HG02798 (cell line): ENCODE measurements around the gene B4GALT5.

Experiments used
- ATAC-seq: cut with Tn5 transposase; IDR thresholded peaks from one replicate; pipeline ENCODE4 v1.9.1; 2021; ENCODE audit warnings: mild to moderate bottlenecking; ENCODE audit not compliant: unreplicated experiment, poor library complexity

Gene B4GALT5

DNA sequence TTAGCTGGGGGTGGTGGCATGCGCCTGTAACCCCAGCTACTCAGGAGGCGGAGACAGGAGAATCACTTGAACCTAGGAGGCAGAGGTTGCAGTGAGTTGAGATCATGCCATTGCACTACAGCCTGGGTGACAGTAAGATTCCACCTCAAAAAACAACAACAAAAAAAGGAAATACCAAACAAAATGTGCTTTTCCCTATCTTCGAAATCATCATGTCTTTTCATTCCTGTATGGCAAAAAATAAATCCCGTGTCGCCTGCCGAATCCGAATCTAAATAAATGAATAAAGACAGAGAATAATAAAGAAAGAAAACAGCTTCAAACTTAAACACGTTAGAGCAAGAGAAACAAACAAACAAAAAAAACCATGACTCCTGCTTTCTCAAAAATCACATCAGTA, 11.8 kb downstream of the B4GALT5 start:
- ATAC-seq: no peak

DNA sequence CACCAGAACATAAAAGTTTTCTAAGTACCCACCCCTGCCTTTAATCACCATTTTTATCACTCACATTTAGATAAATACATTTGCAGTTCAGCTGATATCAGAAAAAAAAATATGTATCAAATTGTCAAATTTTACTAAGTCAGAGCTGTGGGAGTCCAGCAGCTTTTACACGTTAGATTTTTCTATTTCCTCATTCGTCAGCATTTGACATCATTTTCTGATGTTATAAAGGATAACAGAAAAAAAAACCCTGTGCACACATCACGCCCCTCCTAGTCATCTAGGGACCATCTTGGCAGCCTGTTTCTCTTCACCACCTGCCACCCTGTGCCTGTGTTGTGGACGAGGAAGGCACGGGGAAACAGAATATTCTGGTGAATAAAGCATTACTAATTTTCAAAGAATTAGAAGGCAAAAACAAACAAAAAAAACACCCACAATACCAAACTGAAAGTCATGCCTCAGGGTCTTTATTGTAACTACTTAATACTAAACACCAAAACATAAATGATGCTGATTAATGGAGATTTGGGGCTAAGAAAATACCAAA, 12.4 kb downstream of the B4GALT5 start:
- ATAC-seq: no peak

DNA sequence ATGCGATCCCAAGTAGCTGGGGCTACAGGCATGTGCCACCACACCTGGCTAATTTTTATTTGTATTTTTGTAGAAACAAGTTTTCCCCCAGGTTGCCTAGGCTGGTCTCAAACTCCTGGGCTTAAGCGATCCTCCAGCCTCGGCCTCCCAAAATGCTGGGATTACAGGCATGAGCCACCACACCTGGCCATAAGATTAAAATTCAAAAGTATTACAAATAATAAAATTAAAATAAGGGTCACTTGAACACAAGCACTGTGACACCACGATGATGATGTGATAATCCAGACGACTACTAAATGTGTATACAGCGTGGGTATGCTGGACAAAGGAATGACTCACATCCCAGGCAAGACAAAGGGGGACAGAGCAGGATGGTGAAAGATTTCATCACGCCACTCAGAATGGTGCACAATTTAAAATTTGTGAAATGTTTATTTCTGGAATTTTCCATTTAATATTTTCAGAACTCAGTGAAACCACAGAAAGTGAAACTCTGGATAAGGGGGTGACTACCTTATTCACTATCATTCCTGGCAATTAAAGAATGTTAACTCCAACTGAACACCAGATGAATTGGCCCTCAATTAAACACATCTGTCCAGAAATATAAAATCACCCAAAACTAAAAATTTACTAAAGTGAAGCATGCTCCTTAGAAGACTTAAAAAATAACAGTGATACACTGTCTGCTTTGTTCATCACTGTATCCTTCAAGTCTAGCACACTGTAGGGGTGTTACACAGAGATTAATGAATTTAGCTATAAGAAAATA, 13.1 kb downstream of the B4GALT5 start:
- ATAC-seq: no peak

DNA sequence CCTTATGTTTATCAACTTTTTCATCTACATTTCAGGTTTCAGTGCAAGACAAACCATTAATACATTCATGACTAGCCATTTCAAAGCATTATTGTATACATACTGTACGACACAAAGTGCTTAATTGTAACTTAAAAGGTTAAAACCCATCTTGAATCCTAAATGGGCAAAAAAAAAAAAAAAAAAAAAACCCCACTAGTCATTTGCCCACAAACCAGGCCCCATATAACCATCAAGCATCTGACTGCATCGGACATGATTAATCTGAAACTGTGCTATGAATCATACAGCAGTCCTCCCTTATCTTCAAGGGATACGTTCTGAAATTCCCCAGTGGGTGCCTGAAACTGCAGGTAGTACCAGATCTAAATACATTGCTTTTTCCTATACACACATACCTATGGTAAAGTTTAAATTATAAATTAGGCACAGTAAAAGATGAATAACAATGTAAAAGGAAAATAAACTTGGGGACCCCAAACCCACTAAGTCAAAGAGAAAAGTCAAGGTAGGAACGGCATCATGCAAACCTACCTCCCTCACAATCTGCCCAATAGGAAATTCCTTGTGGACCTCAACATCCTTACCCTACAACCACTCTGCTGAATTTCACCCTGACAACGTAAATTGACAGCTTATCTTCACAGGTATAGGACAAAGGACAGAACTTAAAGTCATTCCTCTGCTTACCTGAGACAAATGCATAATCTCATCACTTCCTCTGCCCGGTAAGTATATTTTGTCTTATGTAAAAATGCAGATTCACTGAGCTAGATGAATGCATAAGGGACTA, 14.3 kb downstream of the B4GALT5 start:
- peak; percentile 82 for ATAC-seq

DNA sequence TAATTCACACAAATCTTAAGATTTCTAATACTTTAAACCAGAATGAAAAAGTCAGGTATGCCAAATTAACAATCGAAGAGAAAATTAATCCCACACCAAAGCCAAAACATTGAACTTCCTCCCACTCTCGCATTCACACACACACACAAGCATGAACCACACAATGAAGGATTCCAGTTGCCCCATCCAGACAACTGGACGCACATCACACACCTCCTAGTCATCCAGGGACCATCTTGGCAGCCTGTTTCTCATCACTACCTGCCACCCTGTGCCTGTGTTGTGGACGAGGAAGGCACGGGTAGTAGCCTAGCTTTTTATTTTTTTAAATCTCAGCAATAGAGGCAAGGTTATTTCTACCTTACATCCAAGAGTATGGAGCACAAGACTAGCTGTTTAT, 15.2 kb downstream of the B4GALT5 start:
- no peak for ATAC-seq

- ATAC-seq: no peak
Measured at GRCh38 chr20:49697071-49697470, 16.6 kb downstream of the B4GALT5 start.

DNA sequence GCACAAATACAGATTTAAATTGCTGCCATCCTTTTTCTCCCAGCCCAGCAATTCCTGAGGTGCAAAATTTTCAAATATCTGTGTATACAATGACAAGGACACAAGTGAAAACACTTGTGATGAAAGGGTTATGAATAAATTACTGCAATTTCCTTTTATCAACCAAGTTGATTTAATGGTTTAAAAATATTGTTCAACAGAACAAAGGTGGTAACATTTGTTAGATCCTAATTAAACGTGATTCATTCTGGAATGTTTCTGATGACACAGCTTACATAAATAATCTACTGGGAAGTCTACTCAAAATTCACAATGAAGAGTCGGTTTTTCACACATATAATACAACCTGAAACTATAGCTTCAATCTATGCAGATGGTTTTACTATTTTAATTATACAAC, 17.1 kb downstream of the B4GALT5 start:
- no peak for ATAC-seq

- no peak for ATAC-seq
Measured at GRCh38 chr20:49695830-49696229, 17.8 kb downstream of the B4GALT5 start.

DNA sequence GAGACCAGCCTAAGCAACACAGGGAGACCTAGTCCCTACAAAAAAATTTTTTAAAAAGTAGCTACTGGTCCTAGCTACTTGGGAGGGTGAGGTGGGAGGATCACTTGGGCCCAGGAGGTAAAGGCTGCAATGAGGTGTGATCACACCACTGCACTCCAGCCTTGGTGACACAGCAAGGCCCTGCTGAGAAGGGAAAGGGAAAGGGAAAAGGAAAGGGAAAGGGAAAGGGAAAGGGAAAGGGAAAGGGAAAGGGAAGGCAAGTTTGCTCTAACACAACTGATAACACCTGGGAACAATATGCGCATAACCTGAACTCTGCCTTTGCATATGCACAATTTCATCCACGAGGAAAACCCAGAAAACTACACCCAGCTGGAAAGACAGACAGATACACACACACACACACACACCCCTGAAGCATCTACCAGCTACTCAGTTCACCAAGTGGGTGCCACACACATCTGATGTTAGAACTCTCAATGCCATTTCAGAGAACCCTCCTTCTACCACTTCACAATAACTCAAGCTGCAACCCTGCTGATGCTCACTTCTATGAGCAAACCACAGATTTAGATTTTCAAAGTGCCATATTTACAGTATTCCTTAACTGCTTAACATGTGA, 19.1 kb downstream of the B4GALT5 start:
- no peak for ATAC-seq

DNA sequence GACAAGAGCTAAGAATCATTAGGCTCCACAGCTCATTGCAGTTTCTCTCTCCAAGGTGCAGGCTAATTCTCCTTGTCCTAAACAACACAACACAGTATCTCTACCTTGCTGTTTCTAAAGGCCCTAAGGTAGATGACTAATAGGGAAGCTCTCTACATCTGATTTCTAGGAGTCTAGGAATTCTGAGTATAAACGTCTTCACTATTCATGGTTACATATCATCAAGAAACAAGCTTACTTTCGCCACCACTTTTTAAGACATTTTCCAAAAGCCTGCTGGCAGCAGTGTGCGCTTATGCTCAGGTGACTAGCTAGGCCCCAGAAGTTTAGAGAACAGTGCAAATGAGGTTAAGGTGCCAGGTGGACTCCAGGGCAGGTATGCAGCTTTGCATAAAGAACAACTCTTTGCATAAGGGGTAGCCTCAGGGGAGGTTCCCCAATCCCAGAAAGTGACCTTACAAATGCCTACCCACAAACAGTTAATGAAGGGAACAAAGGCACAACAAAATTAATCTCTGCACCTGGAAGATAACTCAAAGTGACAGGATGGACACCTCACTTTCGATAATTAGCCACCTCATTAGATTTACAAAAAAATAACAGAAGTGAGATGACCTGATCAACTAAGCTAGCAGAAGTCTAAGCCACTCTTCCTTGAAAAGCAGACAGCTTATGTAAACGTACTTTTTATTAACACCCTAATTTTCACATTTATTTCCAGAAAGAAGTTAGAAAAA, 20.1 kb downstream of the B4GALT5 start:
- no peak for ATAC-seq

- no peak for ATAC-seq
Measured at GRCh38 chr20:49692941-49693340, 20.7 kb downstream of the B4GALT5 start.

DNA sequence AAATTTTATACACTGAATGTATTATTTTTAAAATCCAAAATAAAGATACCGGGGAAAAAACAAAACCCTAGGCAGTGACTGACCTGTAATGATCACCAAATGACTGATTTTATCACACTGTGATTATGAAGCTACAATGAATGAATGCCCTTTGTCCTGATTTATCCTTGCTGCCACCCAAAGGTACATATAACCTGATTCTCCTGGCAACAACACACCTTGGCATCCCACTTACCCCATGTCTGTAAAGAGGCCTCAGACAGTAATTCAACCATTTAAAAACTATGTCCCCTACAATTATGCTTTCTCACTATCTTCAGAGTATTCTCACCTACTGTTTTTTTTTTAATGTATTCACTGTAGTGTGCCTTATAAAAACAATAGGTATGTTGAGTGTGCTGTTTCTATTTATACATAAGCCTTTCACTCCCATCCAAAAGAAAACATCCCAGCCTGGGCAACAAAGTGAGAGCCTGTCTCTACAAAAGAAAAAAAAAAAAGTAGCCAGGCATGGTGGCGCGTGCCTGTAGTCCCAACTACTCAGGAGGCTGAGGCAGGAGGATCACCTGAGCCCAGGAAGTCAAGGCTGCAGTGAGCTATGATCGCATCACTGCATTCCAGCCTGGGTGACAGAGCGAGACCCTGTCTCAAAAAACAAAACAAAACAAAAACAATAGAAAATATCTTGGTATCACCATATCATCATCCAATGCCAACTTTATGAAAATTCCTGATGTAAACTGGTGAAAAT, 21.7 kb downstream of the B4GALT5 start:
- ATAC-seq: no peak

DNA sequence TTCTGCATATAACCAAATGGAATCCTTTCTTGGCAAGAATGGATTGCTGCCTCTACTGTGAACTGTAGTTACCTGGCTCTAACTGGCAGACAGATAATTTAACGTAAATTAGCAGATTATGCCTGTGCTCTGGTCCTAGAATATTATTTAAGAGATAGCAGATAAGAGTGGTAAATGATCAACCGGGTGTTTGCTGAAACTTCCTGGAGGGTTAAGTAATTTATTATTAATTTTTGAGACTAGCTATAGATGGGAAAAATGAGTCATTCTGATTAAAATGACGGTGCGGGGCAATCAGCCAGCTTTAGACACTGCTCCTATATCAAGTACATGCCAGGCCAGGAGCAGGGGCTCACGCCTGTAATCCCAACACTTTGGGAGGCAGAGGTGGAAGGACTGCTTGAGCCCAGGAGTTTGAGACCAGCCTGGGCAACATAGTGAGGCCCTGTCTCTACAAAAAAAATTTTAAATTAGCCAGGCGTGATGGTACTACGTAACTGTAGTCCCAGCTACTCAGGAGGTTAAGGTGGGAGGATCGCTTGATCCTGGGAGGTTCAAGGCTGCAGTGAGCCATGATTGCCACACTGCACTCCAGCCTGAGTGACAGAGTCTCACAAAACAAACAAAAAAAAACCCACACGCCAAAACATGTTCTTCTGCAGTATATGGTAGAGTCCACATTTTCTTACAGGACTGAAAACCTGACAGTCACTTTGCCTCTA, 22.6 kb downstream of the B4GALT5 start:
- no peak for ATAC-seq

GRCh38 chr20:49687595-49688567, 25.8 kb downstream of the B4GALT5 start:
- no peak for ATAC-seq

- ATAC-seq: no peak
Measured at GRCh38 chr20:49685809-49686208, 27.9 kb downstream of the B4GALT5 start.

GRCh38 chr20:49685161-49685601, 28.5 kb downstream of the B4GALT5 start:
- ATAC-seq: peak; percentile 70

- ATAC-seq: no peak
Measured at GRCh38 chr20:49684335-49684997, 29.2 kb downstream of the B4GALT5 start.
